Measurements from ENCODE around the gene CIAO3.

CIAO3 gene

GRCh38 chr16:775236-775796 is 34.5 kb upstream of the CIAO3 start:
- no peak for DNase-seq

- DNase-seq, result no peak
Observed at GRCh38 chr16:774086-775001, 33.5 kb upstream of the CIAO3 start.

- DNase-seq, result no peak
Observed at GRCh38 chr16:772959-773358, 32.2 kb upstream of the CIAO3 start.

GRCh38 chr16:770411-770810 is 29.6 kb upstream of the CIAO3 start:
- no peak for DNase-seq

- no peak for DNase-seq
Observed at GRCh38 chr16:769934-770333, 29.1 kb upstream of the CIAO3 start.

GRCh38 chr16:769184-769784 is 28.5 kb upstream of the CIAO3 start:
- DNase-seq, result no peak

- DNase-seq, result no peak
Observed at GRCh38 chr16:768428-768827, 27.6 kb upstream of the CIAO3 start.

GRCh38 chr16:767743-768235 is 27.0 kb upstream of the CIAO3 start:
- DNase-seq, result no peak

GRCh38 chr16:766820-767640 is 26.2 kb upstream of the CIAO3 start:
- DNase-seq, result no peak

- no peak for DNase-seq
Observed at GRCh38 chr16:766008-766819, 25.4 kb upstream of the CIAO3 start.

GRCh38 chr16:765488-765865 is 24.7 kb upstream of the CIAO3 start:
- no peak for DNase-seq

- DNase-seq, result no peak
Observed at GRCh38 chr16:764848-765487, 24.2 kb upstream of the CIAO3 start.

- DNase-seq, result no peak
Observed at GRCh38 chr16:764184-764750, 23.5 kb upstream of the CIAO3 start.

- no peak for DNase-seq
Observed at GRCh38 chr16:763369-764183, 22.8 kb upstream of the CIAO3 start.

- no peak for DNase-seq
Observed at GRCh38 chr16:762595-763268, 21.9 kb upstream of the CIAO3 start.

GRCh38 chr16:761625-762513 is 21.1 kb upstream of the CIAO3 start:
- no peak for DNase-seq

GRCh38 chr16:760545-761343 is 19.9 kb upstream of the CIAO3 start, which contains the start of gene MSLN:
MSLN (plus strand) TSS chr16:760734; CDS start chr16:762681, 1,947 bp downstream.
- DNase-seq, result no peak

GRCh38 chr16:760065-760464 is 19.3 kb upstream of the CIAO3 start:
- no peak for DNase-seq
